Activated B cell treated with CpG ODN at 0.5 μM for 24 hours (primary cell): ENCODE measurements around the gene STARD13. TPM values are rescaled to one million over a fixed set of nuclear protein-coding genes. Genes with fewer than 3 reads are reported as not detected.

ENCODE experiments used
- ATAC-seq: fragments of 200-7000 bp; cut with Tn5 transposase; one replicate; pipeline ENCODE4 v1.10.0; 2021; ENCODE audit warnings: low read depth, mild to moderate bottlenecking, moderate library complexity
- CTCF ChIA-PET: fragments of 350-600 bp; sonication (Branson Sonifier 250); formaldehyde crosslinking; loops from one replicate; lab custom pipeline; 2021; ENCODE audit warnings: antibody characterized with exemption; lab: Charles Lee
- POLR2A ChIA-PET: fragments of 350-600 bp; sonication (Branson Sonifier 250); formaldehyde crosslinking; loops from one replicate; lab custom pipeline; 2021; ENCODE audit warnings: antibody characterized with exemption; lab: Charles Lee
- DNase-seq: peaks from one replicate; pipeline ENCODE4 v3.0.0; 2022
- H3K27ac Mint-ChIP-seq: one replicate; pipeline ENCODE4 v1.8.0; 2020; ENCODE audit warnings: mixed read lengths
- H3K27me3 Mint-ChIP-seq: one replicate; pipeline ENCODE4 v1.8.0; 2021; ENCODE audit warnings: mixed read lengths
- H3K36me3 Mint-ChIP-seq: one replicate; pipeline ENCODE4 v1.8.0; 2021; ENCODE audit warnings: low read depth, mixed read lengths
- H3K4me1 Mint-ChIP-seq: one replicate; pipeline ENCODE4 v1.8.0; 2021; ENCODE audit warnings: mixed read lengths
- H3K4me3 Mint-ChIP-seq: one replicate; pipeline ENCODE4 v1.8.0; 2020; ENCODE audit warnings: mild to moderate bottlenecking, mixed read lengths
- H3K9me3 Mint-ChIP-seq: one replicate; pipeline ENCODE4 v1.8.0; 2020; ENCODE audit warnings: mixed read lengths
- intact Hi-C: fragments of 100-400 bp; cut with micrococcal nuclease; formaldehyde crosslinking; loops from one replicate; pipeline ENCODE4 v1.15.1; 2024
- total RNA-seq: library from RNA; stranded (reverse); gene quantifications from 2 replicates; pipeline ENCODE4 v1.2.3, GENCODE V29; 2022
- TF ChIP-seq, protein P1 (sequence below): fragments of 200-600 bp; IDR thresholded peaks from one replicate; pipeline ENCODE4 v1.8.0; 2022; ENCODE audit warnings: antibody characterized with exemption, mild to moderate bottlenecking

Gene STARD13, protein sequence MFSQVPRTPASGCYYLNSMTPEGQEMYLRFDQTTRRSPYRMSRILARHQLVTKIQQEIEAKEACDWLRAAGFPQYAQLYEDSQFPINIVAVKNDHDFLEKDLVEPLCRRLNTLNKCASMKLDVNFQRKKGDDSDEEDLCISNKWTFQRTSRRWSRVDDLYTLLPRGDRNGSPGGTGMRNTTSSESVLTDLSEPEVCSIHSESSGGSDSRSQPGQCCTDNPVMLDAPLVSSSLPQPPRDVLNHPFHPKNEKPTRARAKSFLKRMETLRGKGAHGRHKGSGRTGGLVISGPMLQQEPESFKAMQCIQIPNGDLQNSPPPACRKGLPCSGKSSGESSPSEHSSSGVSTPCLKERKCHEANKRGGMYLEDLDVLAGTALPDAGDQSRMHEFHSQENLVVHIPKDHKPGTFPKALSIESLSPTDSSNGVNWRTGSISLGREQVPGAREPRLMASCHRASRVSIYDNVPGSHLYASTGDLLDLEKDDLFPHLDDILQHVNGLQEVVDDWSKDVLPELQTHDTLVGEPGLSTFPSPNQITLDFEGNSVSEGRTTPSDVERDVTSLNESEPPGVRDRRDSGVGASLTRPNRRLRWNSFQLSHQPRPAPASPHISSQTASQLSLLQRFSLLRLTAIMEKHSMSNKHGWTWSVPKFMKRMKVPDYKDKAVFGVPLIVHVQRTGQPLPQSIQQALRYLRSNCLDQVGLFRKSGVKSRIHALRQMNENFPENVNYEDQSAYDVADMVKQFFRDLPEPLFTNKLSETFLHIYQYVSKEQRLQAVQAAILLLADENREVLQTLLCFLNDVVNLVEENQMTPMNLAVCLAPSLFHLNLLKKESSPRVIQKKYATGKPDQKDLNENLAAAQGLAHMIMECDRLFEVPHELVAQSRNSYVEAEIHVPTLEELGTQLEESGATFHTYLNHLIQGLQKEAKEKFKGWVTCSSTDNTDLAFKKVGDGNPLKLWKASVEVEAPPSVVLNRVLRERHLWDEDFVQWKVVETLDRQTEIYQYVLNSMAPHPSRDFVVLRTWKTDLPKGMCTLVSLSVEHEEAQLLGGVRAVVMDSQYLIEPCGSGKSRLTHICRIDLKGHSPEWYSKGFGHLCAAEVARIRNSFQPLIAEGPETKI
- 0.07 and 0.13 TPM in 2 replicates for total RNA-seq

GRCh38 chr13:33285420-33286124 is at the start of gene STARD13:
TSS of gene STARD13 (minus strand) at chr13:33285755. CDS start at chr13:33285638, 117 bp downstream.
- ATAC-seq (peak; percentile 37), DNase-seq (no peak)
- ChIA-PET POLR2A (no interaction called here), CTCF (no interaction called here)
- peak within 1 kb of the TSS; percentile 82 for H3K4me3 Mint-ChIP-seq
- no peaks in the 10 kb centered on the region for H3K9me3 Mint-ChIP-seq
- H3K36me3 Mint-ChIP-seq, result no peaks in the 10 kb centered on the region
- peaks cover 17% of the 10 kb centered on the region for H3K4me1 Mint-ChIP-seq
- intact Hi-C loops, result loop anchor here (5.0 kb wide), 1 partner anchor 437 kb away; no protein-coding TSS in a partner anchor
- peaks cover 25% of the 10 kb centered on the region for H3K27me3 Mint-ChIP-seq
- H3K27ac Mint-ChIP-seq, result no peak within 1 kb of the TSS
- TF ChIP-seq, protein P1, sequence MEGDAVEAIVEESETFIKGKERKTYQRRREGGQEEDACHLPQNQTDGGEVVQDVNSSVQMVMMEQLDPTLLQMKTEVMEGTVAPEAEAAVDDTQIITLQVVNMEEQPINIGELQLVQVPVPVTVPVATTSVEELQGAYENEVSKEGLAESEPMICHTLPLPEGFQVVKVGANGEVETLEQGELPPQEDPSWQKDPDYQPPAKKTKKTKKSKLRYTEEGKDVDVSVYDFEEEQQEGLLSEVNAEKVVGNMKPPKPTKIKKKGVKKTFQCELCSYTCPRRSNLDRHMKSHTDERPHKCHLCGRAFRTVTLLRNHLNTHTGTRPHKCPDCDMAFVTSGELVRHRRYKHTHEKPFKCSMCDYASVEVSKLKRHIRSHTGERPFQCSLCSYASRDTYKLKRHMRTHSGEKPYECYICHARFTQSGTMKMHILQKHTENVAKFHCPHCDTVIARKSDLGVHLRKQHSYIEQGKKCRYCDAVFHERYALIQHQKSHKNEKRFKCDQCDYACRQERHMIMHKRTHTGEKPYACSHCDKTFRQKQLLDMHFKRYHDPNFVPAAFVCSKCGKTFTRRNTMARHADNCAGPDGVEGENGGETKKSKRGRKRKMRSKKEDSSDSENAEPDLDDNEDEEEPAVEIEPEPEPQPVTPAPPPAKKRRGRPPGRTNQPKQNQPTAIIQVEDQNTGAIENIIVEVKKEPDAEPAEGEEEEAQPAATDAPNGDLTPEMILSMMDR, result no peak

- no peak overlapping the region for H3K27ac Mint-ChIP-seq
- CTCF ChIA-PET, result no interaction called here
Observed at GRCh38 chr13:33334831-33335230, 49.3 kb upstream of the STARD13 start.

DNA sequence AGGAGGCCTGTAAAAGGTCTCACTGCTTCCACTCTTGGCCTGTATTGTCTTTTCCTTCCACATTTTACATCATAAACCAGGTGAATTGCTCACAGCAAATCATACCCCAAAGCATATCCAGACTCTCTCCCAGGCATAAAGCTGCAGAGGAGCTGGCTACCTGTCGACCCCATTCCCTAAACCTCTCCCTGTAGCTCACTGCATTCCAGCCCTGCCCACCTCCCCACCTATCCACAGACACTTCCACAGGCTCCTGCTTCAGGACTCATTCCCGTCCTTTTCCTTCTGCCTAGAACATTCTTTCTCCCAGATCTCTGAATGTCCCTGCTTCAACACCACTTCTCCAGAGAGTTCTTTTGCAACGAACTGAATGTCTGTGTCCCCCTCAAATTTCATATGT is 46.4 kb upstream of the STARD13 start:
- intact Hi-C loops, result no loop called here
- no peak for ATAC-seq
- Mint-ChIP-seq H3K27me3 (peaks cover 4% of the 10 kb centered on the region), H3K27ac (no peak overlapping the region), H3K9me3 (no peaks in the 10 kb centered on the region), H3K4me3 (no peak overlapping the region), H3K4me1 (no peaks in the 10 kb centered on the region), H3K36me3 (no peaks in the 10 kb centered on the region)
- POLR2A ChIA-PET, result no interaction called here
- DNase-seq, result no peak
- CTCF ChIA-PET, result no interaction called here
- TF ChIP-seq, protein P1, result no peak

More at GRCh38 chr13:33334831-33335230, 49.3 kb upstream of the STARD13 start:
- no peak for ATAC-seq
- Mint-ChIP-seq H3K4me1 (no peaks in the 10 kb centered on the region), H3K9me3 (no peaks in the 10 kb centered on the region), H3K27me3 (peaks cover 4% of the 10 kb centered on the region), H3K4me3 (no peak overlapping the region), H3K36me3 (no peaks in the 10 kb centered on the region)
- intact Hi-C loops, result no loop called here
- no peak for DNase-seq
- POLR2A ChIA-PET, result no interaction called here
- TF ChIP-seq, protein P1, result no peak

- Mint-ChIP-seq H3K9me3 (no peaks in the 10 kb centered on the region), H3K4me1 (peaks cover 2% of the 10 kb centered on the region), H3K27me3 (peaks cover 4% of the 10 kb centered on the region), H3K27ac (no peak overlapping the region), H3K4me3 (no peak overlapping the region), H3K36me3 (no peaks in the 10 kb centered on the region)
- TF ChIP-seq, protein P1, result no peak
- DNase-seq (no peak), ATAC-seq (no peak)
- ChIA-PET CTCF (no interaction called here), POLR2A (no interaction called here)
- intact Hi-C loops, result no loop called here
Observed at GRCh38 chr13:33330483-33330882, 44.9 kb upstream of the STARD13 start.
